Right lobe of liver (tissue), 6 donors: ENCODE data around the gene PIWIL4. TPM values are rescaled to one million over a fixed set of nuclear protein-coding genes. Genes with fewer than 3 reads are reported as not detected.
"Not testable (repeated sequence)": the region's sequence is repeated elsewhere in the genome, so short reads cannot be mapped to it uniquely, and the experiment has no call there.

Experiments used
- ATAC-seq, 4 donors: fragments of 200-7000 bp; cut with Tn5 transposase; one replicate each; pipeline ENCODE4 v1.9.1; 2020; ENCODE audit warnings: mild to moderate bottlenecking in 4 of 4, moderate library complexity in 4 of 4
- DNase-seq, 3 donors: peaks; one replicate each; pipeline ENCODE4 v3.0.0-alpha.2; 2020
- H3K27ac ChIP-seq, 3 donors: fragments of 200-600 bp; one replicate each; pipeline ENCODE4 v1.8.0; 2022
- H3K27me3 ChIP-seq, 2 donors: fragments of 200-600 bp; one replicate each; pipeline ENCODE4 v1.8.0; 2022
- H3K36me3 ChIP-seq, 4 donors: fragments of 200-600 bp; sonication (generic) in 1 of 4; one replicate each; pipeline versions ENCODE4 v1.5.1 to v1.8.0; 2017 to 2022; ENCODE audit warnings: control low read depth in 1 of 4
- H3K4me1 ChIP-seq, 4 donors: fragments of 200-600 bp; sonication (generic) in 1 of 4; one replicate each; pipeline versions ENCODE4 v1.5.1 to v1.8.0; 2017 to 2022; ENCODE audit warnings: control low read depth in 1 of 4
- H3K4me3 ChIP-seq, 3 donors: fragments of 200-600 bp; one replicate each; pipeline ENCODE4 v1.8.0; 2022
- H3K9me3 ChIP-seq, 4 donors: fragments of 200-600 bp; sonication (generic) in 1 of 4; one replicate each; pipeline versions ENCODE4 v1.5.1 to v1.8.0; 2017 to 2022; ENCODE audit warnings: control low read depth in 1 of 4
- POLR2A ChIP-seq: fragments of 450-650 bp; IDR thresholded peaks from one replicate; pipeline ENCODE4 v1.6.1; 2017; ENCODE audit warnings: antibody characterized with exemption, mild to moderate bottlenecking
- WGBS: methylation state at CpG from one replicate; pipeline ENCODE4 v1.1.6; 2018; ENCODE audit warnings: low coverage, low lambda C conversion rate; ENCODE audit not compliant: insufficient coverage; ENCODE audit errors: missing lambda C conversion rate; 5-methylcytosine and 5-hydroxymethylcytosine counted together
- intact Hi-C, 2 donors: fragments of 100-400 bp; cut with DNase I; formaldehyde crosslinking; loops; one replicate each; pipeline versions ENCODE4 v1.11.2 to v1.14.1; 2022
- total RNA-seq, 6 experiments: library from RNA; depleted of rRNA in 2 of 6; stranded (reverse); fragments of >200 nt in 2 of 6; fragmentation: NEBNext Ultra II Directional in 3 of 6; extraction: Animal tissue kit (Norgen Biotek cat#: 25700) in 3 of 6; gene quantifications; one replicate each; pipeline versions ENCODE4 v1.1.0 to v1.2.4, GENCODE V29; 2016 to 2023
- TF ChIP-seq, protein P1 (sequence below), 4 donors: fragments of 200-600 bp in 3 of 4; fragments of 450-650 bp in 1 of 4; IDR thresholded peaks; one replicate each; pipeline versions ENCODE4 v1.5.1 to v1.8.0; 2016 to 2022; ENCODE audit warnings: antibody characterized with exemption in 4 of 4, mild to moderate bottlenecking in 2 of 4
- donor health status: DM: no; HTN: yes; CAD: no.
- donor health status: DM: no; HTN: no; CAD: no.
- donor health status: DM: no; HTN: no; CAD: no.
- donor health status: DM: no; HTN: yes; CAD: no.
- donor health status: DM: no; HTN: yes; CAD: no.

The PIWIL4 gene
- total RNA-seq, 6 experiments from 2014 or later = 0.12 to 0.71 (median 0.51) TPM

DNA sequence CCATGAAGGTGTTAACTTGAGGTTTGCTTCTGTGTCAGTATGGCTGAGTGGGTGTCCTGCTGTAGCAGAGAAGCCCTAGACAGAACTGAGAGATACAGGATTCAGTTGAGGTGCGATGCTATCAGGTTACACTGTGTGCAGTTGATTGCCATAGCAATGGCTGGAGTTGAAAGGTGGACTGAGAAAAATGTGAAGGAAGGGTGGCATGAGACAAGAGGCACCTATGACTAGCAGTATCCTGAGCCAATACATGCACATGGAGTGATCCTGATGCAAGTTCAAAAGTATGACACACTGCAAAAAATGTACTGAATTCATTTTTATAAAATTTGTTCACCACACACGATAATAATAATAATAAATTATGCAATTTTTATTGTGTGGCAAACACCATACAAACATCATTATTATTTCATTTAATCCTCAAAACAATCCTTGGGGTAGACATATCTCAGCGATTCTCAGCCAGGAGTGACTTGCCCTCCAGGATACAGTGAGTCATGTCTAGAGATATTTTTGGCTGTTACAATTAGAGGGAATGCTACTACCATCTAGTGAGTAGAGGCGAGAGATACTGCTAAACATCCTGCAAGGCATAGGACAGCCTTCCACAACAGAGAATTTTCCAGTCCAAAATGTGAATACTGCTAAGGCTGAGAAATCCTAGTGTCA, 3.9 kb upstream of the PIWIL4 start:
- H3K27ac ChIP-seq = no peak overlapping the region
- ATAC-seq (peak in 2 of 4 donors; percentile 58 to 73), DNase-seq (no peak)
- H3K4me3 ChIP-seq = no peak overlapping the region
- no peaks in the 10 kb centered on the region for H3K27me3 ChIP-seq
- intact Hi-C loops = no loop called here
- H3K36me3 ChIP-seq = no peaks in the 10 kb centered on the region
- no peaks in the 10 kb centered on the region for H3K4me1 ChIP-seq
- 68% methylated on average over 4 of the region's 4 CpGs for WGBS
- TF ChIP-seq, protein P1, sequence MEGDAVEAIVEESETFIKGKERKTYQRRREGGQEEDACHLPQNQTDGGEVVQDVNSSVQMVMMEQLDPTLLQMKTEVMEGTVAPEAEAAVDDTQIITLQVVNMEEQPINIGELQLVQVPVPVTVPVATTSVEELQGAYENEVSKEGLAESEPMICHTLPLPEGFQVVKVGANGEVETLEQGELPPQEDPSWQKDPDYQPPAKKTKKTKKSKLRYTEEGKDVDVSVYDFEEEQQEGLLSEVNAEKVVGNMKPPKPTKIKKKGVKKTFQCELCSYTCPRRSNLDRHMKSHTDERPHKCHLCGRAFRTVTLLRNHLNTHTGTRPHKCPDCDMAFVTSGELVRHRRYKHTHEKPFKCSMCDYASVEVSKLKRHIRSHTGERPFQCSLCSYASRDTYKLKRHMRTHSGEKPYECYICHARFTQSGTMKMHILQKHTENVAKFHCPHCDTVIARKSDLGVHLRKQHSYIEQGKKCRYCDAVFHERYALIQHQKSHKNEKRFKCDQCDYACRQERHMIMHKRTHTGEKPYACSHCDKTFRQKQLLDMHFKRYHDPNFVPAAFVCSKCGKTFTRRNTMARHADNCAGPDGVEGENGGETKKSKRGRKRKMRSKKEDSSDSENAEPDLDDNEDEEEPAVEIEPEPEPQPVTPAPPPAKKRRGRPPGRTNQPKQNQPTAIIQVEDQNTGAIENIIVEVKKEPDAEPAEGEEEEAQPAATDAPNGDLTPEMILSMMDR (IDR thresholded peaks at IDR 0.05) = peak in 1 of 4 donors; percentile 2
- no peak for TF ChIP-seq POLR2A
- H3K9me3 ChIP-seq = no peaks in the 10 kb centered on the region

DNA sequence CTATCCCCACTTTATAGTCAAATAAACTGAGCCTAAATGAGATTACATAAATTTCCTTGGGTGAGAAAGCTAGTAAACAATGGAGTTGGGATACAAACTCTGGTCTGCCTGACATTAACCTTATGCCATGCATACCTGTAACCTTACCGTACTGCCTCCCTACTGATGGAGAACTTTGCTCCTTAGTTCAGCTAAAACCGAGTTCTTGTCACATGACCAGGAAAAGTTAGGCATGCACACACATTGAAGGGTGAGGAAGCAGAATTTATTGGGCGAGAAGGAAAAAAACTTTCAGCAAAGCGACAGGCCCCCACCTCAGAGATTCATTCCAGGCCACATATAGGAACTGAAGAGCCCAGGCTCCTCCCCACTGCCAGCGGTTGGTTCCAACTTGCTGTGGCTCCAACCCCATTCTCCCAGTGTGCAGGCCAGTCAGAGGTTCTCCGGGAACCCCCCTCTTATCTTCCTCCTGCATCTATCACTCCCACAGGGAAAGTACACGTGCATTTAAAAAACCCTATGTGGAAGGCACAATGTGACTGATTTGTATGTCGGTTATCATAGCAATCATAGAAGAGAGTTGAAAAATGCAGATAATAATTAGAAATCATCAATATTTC, 3.2 kb upstream of the PIWIL4 start:
- no peaks in the 10 kb centered on the region for H3K9me3 ChIP-seq

DNA sequence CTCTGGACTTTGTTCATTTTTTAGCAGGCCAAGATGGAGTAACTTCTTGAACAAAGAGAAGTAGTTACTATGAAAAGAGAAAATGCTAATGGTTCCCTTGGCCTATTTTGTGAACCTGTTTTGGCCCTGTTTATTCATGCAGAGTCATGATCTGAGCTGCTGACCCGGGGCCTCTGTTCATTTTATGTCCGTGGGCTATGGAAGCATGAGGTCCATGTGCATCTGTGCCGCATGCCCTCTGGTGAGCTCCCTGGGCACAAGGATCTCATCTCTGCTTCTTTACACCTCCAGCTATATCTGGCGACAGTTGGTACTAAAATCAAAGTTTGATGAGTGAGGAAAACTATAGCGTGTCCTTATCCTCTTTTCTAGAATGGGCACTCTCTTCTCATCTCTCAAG, 1.0 kb downstream of the PIWIL4 start:
- H3K27me3 ChIP-seq = no peaks in the 10 kb centered on the region
- TF ChIP-seq, protein P1 (IDR thresholded peaks at IDR 0.05) = no peak
- TF ChIP-seq POLR2A = no peak
- DNase-seq = no peak
- H3K27ac ChIP-seq = no peak overlapping the region
- no peak for ATAC-seq
- H3K4me3 ChIP-seq = no peak overlapping the region
- H3K36me3 ChIP-seq = no peaks in the 10 kb centered on the region
- H3K4me1 ChIP-seq = no peaks in the 10 kb centered on the region
- WGBS = 89% methylated on average over 5 of the region's 5 CpGs
- H3K9me3 ChIP-seq = no peaks in the 10 kb centered on the region
- intact Hi-C loops = no loop called here

More for the DNA sequence above, 3.2 kb upstream of the PIWIL4 start:
- no peaks in the 10 kb centered on the region for H3K27me3 ChIP-seq
- H3K27ac ChIP-seq = no peak overlapping the region
- no peak overlapping the region for H3K4me3 ChIP-seq
- DNase-seq (no peak), ATAC-seq (no peak)
- H3K36me3 ChIP-seq = no peaks in the 10 kb centered on the region
- no peak for TF ChIP-seq POLR2A
- TF ChIP-seq, protein P1 (IDR thresholded peaks at IDR 0.05) = no peak
- WGBS = 67% methylated on average over 5 of the region's 8 CpGs
- intact Hi-C loops = no loop called here
- H3K4me1 ChIP-seq = no peaks in the 10 kb centered on the region

DNA sequence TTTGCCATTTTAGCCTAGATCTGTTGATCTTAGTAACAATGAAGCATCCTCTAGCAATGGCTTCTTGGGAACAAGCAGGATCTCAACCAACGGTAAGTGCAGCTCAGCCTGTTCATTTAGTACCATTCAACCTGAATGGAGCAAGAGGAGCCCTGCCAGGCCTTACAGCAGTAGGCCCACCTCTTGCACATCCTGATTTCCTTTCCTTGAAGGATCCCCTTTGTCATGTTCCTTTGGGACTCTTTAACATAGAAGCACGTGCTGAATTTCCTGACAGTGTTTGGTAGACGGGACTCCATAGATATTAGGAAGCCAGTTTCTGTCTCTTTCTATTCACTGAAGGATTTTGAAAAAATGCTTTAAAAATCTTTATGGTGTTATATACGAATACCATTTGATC, 1.5 kb downstream of the PIWIL4 start:
- no peak overlapping the region for H3K27ac ChIP-seq
- no peak overlapping the region for H3K4me3 ChIP-seq
- no peak for DNase-seq
- no peak for ATAC-seq
- no peaks in the 10 kb centered on the region for H3K4me1 ChIP-seq
- no peaks in the 10 kb centered on the region for H3K36me3 ChIP-seq
- no peaks in the 10 kb centered on the region for H3K27me3 ChIP-seq
- 70% methylated on average over 4 of the region's 4 CpGs for WGBS
- intact Hi-C loops = no loop called here
- no peaks in the 10 kb centered on the region for H3K9me3 ChIP-seq
- TF ChIP-seq POLR2A = no peak
- TF ChIP-seq, protein P1 (IDR thresholded peaks at IDR 0.05) = no peak

DNA sequence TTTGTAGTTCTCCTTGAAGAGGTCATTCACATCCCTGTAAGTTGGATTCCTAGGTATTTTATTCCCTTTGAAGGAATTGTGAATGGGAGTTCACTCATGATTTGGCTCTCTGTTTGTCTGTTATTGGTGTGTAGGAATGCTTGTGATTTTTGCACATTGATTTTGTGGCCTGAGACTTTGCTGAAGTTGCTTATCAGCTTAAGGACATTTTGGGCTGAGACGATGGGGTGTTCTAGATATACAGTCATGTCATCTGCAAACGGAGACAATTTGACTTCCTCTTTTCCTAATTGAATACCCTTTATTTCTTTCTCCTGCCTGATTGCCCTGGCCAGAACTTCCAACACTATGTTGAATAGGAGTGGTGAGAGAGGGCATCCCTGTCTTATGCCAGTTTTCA, 5.8 kb downstream of the PIWIL4 start:
- 27% methylated on average over 2 of the region's 2 CpGs for WGBS
- H3K9me3 ChIP-seq, DNase-seq, H3K36me3 ChIP-seq, H3K27me3 ChIP-seq, H3K4me3 ChIP-seq, intact Hi-C loops, H3K27ac ChIP-seq, ATAC-seq, H3K4me1 ChIP-seq: not testable (repeated sequence)
